GM19324 (cell line): ENCODE data around the gene ITGB8.
"Not testable (repeated sequence)": the region's sequence is repeated elsewhere in the genome, so short reads cannot be mapped to it uniquely, and the experiment has no call there.

Experiments
- ATAC-seq: cut with Tn5 transposase; IDR thresholded peaks from one replicate; pipeline ENCODE4 v1.9.1; 2021; ENCODE audit warnings: mild to moderate bottlenecking, moderate library complexity; ENCODE audit not compliant: unreplicated experiment, low FRiP score

Gene ITGB8

DNA sequence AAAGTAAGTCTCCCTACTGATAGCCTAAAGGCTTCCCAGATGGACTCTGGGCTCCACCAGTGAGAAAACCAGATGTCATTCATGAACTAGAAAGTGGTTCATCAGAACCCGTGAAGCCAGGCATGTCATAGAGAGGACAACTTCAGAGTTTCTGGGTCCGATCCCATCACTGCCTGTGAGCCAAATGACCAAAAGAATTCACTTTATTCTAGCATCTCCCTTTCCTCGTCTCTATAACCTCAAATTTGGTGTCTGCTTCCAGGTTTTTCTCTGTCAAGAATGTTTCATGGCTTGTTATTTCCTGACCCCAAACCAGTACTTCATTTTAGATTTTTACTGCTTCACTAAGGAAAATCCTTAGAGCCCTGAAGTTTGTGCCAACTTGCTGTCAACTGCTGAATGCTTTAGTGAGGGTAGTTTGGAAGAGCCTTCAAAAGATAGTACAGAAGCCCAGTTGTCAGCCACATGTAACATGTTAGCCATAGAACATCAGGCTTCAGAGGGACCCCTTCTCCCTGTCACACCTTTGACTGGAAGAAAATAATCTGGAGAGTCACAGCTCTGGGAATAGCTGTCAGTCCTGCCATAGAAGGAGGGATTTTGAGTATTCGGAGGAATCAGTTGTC lies 34.0 kb downstream of the ITGB8 start:
- no peak for ATAC-seq

GRCh38 chr7:20365486-20365885 lies 34.8 kb downstream of the ITGB8 start:
- no peak for ATAC-seq

DNA sequence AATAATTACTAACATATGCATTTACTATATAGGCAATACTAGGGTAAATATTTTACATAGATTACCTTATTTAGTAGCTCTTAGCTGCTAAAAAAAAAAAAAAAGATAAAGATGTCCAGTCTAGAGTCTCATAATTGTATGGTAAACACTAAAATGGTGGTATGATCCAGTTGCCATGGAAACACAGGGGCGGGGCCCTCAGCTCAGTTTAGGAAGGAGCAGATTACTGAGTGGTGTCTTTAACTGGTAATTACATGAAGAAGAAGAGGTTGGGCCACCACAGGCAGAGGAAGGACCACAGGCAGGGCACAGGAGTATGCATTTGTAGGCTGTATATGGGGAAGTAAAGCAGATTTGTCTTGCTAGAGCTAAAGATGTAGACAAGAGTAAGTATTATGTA lies 43.7 kb downstream of the ITGB8 start:
- ATAC-seq, result no peak

- no peak for ATAC-seq
Observed at GRCh38 chr7:20376796-20377195, 46.1 kb downstream of the ITGB8 start.

GRCh38 chr7:20381406-20382034 lies 50.8 kb downstream of the ITGB8 start:
- no peak for ATAC-seq

- ATAC-seq, result no peak
Observed at GRCh38 chr7:20383351-20383750, 52.7 kb downstream of the ITGB8 start.

GRCh38 chr7:20385126-20385525 lies 54.4 kb downstream of the ITGB8 start:
- ATAC-seq, result no peak

- no peak for ATAC-seq
Observed at GRCh38 chr7:20388084-20388483, 57.4 kb downstream of the ITGB8 start.

- ATAC-seq, result not testable (repeated sequence)
Observed at GRCh38 chr7:20389192-20389591, 58.5 kb downstream of the ITGB8 start.

- ATAC-seq, result no peak
Observed at GRCh38 chr7:20393021-20393610, 62.4 kb downstream of the ITGB8 start.

DNA sequence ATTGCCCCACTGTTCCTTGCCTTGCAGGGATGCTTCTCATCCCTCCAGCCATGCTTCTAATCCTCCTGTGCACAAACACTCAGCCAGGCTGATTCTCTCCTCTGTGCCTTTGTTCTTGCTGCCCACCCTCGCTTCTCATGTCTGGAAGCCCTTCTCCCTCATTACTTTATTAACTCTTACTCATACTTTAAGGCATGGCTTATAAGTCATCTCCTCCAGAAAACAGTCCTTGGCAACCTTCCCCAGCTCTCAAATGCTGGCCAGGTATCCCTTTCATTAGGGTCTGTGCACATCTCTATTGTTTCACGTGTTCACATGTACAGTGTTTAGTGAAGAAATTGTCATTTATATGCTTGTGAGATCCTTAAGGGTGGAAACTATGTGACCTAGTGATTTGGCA lies 62.9 kb downstream of the ITGB8 start:
- ATAC-seq, result no peak

DNA sequence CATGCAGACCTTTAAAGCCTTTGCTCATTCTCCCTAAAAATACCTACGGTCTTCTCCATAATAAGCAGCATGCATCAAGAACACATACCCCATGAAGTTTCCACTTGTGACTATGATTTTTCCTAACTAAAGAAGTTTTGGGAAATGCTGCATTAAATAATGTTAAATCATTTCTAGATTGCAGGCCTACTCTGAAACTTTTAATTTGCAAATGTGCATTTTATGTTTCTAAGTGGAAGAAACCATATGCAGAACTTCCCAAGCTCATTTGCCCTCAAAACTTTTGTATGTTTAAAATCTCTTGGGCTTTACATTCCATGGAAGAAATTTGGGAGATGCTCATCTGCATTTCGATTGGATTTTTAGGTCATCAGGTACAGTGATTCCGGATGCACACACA lies 63.6 kb downstream of the ITGB8 start:
- no peak for ATAC-seq

- ATAC-seq, result no peak
Observed at GRCh38 chr7:20395104-20395503, 64.4 kb downstream of the ITGB8 start.

- ATAC-seq, result peak; percentile 74
Observed at GRCh38 chr7:20395511-20395910, 64.8 kb downstream of the ITGB8 start.

DNA sequence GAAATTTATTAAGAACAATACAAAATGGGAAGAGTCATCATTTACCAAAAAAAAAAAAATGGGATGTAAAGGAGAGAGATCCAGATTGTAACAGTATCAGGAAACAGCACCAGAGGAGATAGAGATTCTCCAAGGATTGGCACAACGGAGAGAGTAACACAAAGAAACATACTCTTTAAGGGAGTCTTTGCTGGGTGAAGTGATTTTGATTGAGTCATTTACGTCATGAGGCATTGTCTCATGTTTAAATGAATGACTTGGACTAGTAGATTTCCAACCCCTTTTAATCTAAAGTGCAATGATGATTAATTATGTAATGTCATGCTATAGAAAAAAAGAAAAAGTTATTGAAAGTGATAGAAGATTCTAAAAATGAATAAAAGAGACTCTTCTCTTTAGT lies 68.8 kb downstream of the ITGB8 start:
- no peak for ATAC-seq

DNA sequence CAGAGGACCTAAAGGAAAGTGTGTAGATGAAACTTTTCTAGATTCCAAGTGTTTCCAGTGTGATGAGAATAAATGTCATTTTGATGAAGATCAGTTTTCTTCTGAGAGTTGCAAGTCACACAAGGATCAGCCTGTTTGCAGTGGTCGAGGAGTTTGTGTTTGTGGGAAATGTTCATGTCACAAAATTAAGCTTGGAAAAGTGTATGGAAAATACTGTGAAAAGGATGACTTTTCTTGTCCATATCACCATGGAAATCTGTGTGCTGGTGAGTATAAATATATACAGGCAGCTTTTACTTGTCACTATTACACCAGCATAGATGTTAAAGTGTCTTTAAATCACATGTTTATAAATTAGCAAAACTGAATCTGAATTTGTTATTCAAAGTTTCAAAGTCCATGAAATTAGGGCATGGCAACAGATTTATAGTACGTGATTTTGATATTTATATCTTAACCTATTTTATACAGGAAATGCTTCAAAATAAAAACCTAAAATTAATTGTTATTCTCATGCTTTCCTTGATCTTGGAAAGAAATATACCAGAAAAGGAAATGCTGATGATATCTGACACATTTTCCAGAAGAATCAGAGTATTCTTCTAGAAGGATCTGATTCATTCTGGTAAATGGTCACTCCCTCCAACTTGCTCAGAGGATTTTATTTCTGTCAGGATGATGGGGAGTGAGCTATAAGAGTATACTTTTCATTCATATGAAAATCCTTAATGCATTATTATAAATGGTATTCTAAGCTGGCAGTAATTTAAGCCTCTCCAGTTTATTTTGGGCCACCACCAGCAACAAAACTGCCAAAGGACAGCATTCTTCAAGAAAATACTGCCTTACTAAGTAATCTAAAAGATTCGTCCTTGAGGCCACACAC lies 71.4 kb downstream of the ITGB8 start:
- ATAC-seq, result no peak

- no peak for ATAC-seq
Observed at GRCh38 chr7:20402747-20403230, 72.1 kb downstream of the ITGB8 start.

DNA sequence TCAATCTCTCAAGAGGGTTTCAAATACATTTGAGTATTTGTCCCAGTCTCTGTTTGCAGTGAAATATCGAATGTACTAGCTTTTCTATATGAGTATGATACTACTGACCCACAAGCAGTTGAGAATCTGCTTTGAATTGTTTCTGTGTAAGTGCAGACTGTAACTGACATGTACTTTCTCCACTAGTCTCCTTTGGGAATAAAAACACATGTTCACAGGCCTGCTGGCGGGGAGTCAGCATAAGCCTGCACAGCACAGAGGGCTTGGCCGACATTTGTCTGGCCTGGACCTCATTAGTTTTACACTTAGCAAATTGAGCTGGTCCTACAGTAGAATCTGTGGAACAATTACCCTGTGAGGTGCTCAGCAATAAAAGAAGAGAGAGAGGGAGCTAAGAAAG lies 72.6 kb downstream of the ITGB8 start:
- ATAC-seq, result no peak

DNA sequence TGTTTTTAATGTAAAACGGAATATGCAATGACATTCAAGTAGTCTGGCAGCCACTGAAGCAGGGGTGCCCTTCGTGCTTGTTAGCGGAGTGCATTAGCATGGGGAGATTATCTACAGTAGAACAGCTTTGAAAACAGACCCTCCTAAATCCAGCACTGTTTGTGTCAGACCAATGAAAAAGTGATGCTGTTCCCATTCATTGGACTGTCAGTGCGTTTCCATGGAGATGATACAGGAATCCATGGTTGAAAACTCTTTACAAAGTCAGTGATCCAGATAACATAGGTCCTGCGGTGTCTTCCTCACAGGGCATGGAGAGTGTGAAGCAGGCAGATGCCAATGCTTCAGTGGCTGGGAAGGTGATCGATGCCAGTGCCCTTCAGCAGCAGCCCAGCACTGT lies 73.6 kb downstream of the ITGB8 start:
- no peak for ATAC-seq

GRCh38 chr7:20407585-20408466 lies 77.1 kb downstream of the ITGB8 start:
- ATAC-seq, result no peak
